ENCODE measurements around the gene PNPT1.

- TF ChIP-seq CTCF (IDR thresholded peaks at IDR 0.05; ENCODE audit: low read depth, low read length, poor library complexity, severe bottlenecking): no peak
- no peak for TF ChIP-seq EZH2phosphoT487 (IDR thresholded peaks at IDR 0.05; ENCODE audit: borderline replicate concordance, low read length)
Observed at GRCh38 chr2:55618025-55618274, 75.7 kb downstream of the PNPT1 start.

All from DOHH2 (cell line).